DOHH2 (cell line): ENCODE results near the gene PTGIS.

Experiments used
- H3F3A ChIP-seq: fragments of 200-600 bp; sonication (generic), shearing (Covaris generic); 2 replicates; pipeline ENCODE4 v1.6.0; 2016; ENCODE audit warnings: antibody characterized with exemption, mild to moderate bottlenecking; ENCODE audit not compliant: control insufficient read depth, insufficient read depth
- H3K27ac ChIP-seq: fragments of 200-600 bp; sonication (generic); 2 replicates; pipeline ENCODE4 v1.5.1; 2014; ENCODE audit warnings: low read depth, mild to moderate bottlenecking, low read length, moderate library complexity
- H3K27me3 ChIP-seq: fragments of 200-600 bp; sonication (generic); 2 replicates; pipeline ENCODE4 v1.6.1; 2014; ENCODE audit warnings: mild to moderate bottlenecking, low read length, mixed read lengths; ENCODE audit not compliant: control insufficient read depth
- H3K36me3 ChIP-seq: fragments of 200-600 bp; sonication (generic); 2 replicates; pipeline ENCODE4 v1.6.1; 2014; ENCODE audit warnings: mild to moderate bottlenecking, low read length, moderate library complexity, mixed read lengths; ENCODE audit not compliant: control insufficient read depth
- H3K4me1 ChIP-seq: fragments of 200-600 bp; sonication (generic); 2 replicates; pipeline ENCODE4 v1.6.1; 2014; ENCODE audit warnings: mild to moderate bottlenecking, low read length, mixed read lengths; ENCODE audit not compliant: control insufficient read depth
- H3K4me2 ChIP-seq: fragments of 200-600 bp; sonication (generic); 2 replicates; pipeline ENCODE4 v1.6.0; 2014; ENCODE audit warnings: mild to moderate bottlenecking, low read length, moderate library complexity
- H3K4me3 ChIP-seq: fragments of 200-600 bp; sonication (generic); 2 replicates; pipeline ENCODE4 v1.5.1; 2014; ENCODE audit warnings: mild to moderate bottlenecking, low read length, mixed read lengths
- H3K79me2 ChIP-seq: fragments of 200-600 bp; sonication (generic); 2 replicates; pipeline ENCODE4 v1.6.1; 2014; ENCODE audit warnings: mild to moderate bottlenecking, low read length, mixed read lengths; ENCODE audit not compliant: control insufficient read depth
- H3K9me2 ChIP-seq: fragments of 200-600 bp; sonication (generic); replicated peaks from 2 replicates; pipeline ENCODE4 v1.6.1; 2014; ENCODE audit warnings: mild to moderate bottlenecking, low read length, mixed read lengths; ENCODE audit not compliant: control insufficient read depth
- H3K9me3 ChIP-seq: fragments of 200-600 bp; sonication (generic); 2 replicates; pipeline ENCODE4 v1.6.1; 2014; ENCODE audit warnings: antibody characterized with exemption, low read length, mixed read lengths; ENCODE audit not compliant: control insufficient read depth, insufficient read depth
- H4K20me1 ChIP-seq: fragments of 200-600 bp; sonication (generic); 2 replicates; pipeline ENCODE4 v1.6.0; 2014; ENCODE audit warnings: low read depth, mild to moderate bottlenecking, antibody characterized with exemption, low read length, moderate library complexity; ENCODE audit not compliant: control insufficient read depth, insufficient read depth
- CTCF ChIP-seq: fragments of 200-600 bp; sonication (generic); IDR thresholded peaks from one replicate; pipeline ENCODE4 v1.5.1; 2014; ENCODE audit warnings: antibody characterized with exemption, mild to moderate bottlenecking, low read depth, low read length; ENCODE audit not compliant: poor library complexity, severe bottlenecking
- EZH2phosphoT487 ChIP-seq: fragments of 200-600 bp; sonication (generic); IDR thresholded peaks from 2 replicates; pipeline ENCODE4 v1.6.1; 2017; ENCODE audit warnings: borderline replicate concordance, mild to moderate bottlenecking, antibody characterized with exemption, low read length, moderate library complexity, mixed read lengths

The PTGIS gene

GRCh38 chr20:49595346-49595745 lies 27.4 kb upstream of the PTGIS start:
- TF ChIP-seq CTCF: no peak
- no peak for TF ChIP-seq EZH2phosphoT487
- H3K27ac ChIP-seq: no peak overlapping the region
- no peaks in the 10 kb centered on the region for H3K79me2 ChIP-seq
- H3K4me3 ChIP-seq: no peak overlapping the region
- H3K4me2 ChIP-seq: no peak overlapping the region
- no peaks in the 10 kb centered on the region for H3K9me2 ChIP-seq
- H3F3A ChIP-seq: no peaks in the 10 kb centered on the region
- peaks cover 28% of the 10 kb centered on the region for H3K4me1 ChIP-seq
- no peaks in the 10 kb centered on the region for H3K36me3 ChIP-seq
- H4K20me1 ChIP-seq: no peaks in the 10 kb centered on the region
- no peaks in the 10 kb centered on the region for H3K9me3 ChIP-seq
- H3K27me3 ChIP-seq: peaks cover 2% of the 10 kb centered on the region; the same call in 1 of the 2 replicates

GRCh38 chr20:49594931-49595315 lies 27.0 kb upstream of the PTGIS start:
- Histone ChIP-seq H3K36me3 (no peaks in the 10 kb centered on the region), H3F3A (no peaks in the 10 kb centered on the region), H4K20me1 (no peaks in the 10 kb centered on the region), H3K4me2 (no peak overlapping the region), H3K4me3 (no peak overlapping the region), H3K9me2 (no peaks in the 10 kb centered on the region), H3K27me3 (peaks cover 2% of the 10 kb centered on the region; the same call in 1 of the 2 replicates), H3K9me3 (no peaks in the 10 kb centered on the region), H3K27ac (no peak overlapping the region), H3K79me2 (no peaks in the 10 kb centered on the region), H3K4me1 (peaks cover 32% of the 10 kb centered on the region)
- TF ChIP-seq CTCF: no peak
- TF ChIP-seq EZH2phosphoT487: no peak

DNA sequence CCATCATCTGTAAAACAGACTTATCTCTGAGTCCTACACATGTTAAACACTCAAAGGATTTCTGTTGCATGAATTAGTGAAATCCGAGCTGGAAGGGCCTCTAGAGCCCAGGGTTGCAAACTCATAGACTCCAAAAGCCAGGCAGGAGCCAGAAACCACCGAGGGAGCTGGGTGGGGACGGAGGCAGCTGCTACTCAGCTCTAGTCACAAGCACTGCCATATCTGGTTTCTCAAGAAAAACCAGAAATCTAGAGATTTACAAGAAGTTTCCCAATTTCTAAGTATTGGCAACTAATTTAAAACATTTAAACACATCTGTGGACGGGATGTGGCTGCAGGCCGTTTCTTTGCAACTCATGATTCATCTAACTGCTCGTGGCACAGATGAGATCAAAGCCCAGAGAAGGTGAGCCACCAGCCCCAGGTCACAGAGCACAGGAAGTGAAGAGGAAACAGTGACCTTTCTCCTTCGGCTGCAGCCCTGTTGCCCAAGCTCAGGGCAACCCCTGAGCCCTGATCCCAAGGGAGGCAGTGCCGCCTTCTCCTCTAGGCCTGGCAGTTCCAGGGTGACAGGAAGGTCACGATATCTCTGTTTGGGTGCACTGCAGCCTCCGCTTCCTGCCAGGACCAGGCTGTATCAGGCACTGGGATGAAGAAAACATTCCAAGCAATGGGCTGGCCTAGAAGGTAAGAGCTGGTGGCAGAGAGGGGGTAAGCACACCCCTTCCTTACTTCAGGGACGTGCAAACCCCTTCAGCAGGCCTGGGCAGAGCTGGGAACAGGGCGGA lies 26.4 kb upstream of the PTGIS start:
- TF ChIP-seq CTCF (no peak), EZH2phosphoT487 (no peak)
- Histone ChIP-seq H3K9me2 (no peaks in the 10 kb centered on the region), H3K4me3 (no peak overlapping the region), H3K9me3 (no peaks in the 10 kb centered on the region), H3K27me3 (peaks cover 2% of the 10 kb centered on the region; the same call in 1 of the 2 replicates), H3F3A (no peaks in the 10 kb centered on the region), H3K4me1 (peaks cover 33% of the 10 kb centered on the region), H3K4me2 (no peak overlapping the region), H3K36me3 (no peaks in the 10 kb centered on the region), H4K20me1 (no peaks in the 10 kb centered on the region), H3K27ac (no peak overlapping the region), H3K79me2 (no peaks in the 10 kb centered on the region)
